LHCN-M2 (cell line): ENCODE data around the gene POLE. TPM values are rescaled to one million over a fixed set of nuclear protein-coding genes. Genes with fewer than 3 reads are reported as not detected.
"Not testable (repeated sequence)": the region's sequence is repeated elsewhere in the genome, so short reads cannot be mapped to it uniquely, and the experiment has no call there.

Experiments
- DNase-seq: peaks from one replicate; pipeline ENCODE4 v3.0.0-alpha.2; 2012; ENCODE audit warnings: low read depth
- total RNA-seq: library from RNA; depleted of rRNA; stranded (reverse); fragments of >200 nt; gene quantifications from 2 replicates; pipeline ENCODE4 v1.2.3, GENCODE V29; 2014

Gene POLE
- total RNA-seq, 1 experiment from 2014 or later, result 34.8 TPM

DNA sequence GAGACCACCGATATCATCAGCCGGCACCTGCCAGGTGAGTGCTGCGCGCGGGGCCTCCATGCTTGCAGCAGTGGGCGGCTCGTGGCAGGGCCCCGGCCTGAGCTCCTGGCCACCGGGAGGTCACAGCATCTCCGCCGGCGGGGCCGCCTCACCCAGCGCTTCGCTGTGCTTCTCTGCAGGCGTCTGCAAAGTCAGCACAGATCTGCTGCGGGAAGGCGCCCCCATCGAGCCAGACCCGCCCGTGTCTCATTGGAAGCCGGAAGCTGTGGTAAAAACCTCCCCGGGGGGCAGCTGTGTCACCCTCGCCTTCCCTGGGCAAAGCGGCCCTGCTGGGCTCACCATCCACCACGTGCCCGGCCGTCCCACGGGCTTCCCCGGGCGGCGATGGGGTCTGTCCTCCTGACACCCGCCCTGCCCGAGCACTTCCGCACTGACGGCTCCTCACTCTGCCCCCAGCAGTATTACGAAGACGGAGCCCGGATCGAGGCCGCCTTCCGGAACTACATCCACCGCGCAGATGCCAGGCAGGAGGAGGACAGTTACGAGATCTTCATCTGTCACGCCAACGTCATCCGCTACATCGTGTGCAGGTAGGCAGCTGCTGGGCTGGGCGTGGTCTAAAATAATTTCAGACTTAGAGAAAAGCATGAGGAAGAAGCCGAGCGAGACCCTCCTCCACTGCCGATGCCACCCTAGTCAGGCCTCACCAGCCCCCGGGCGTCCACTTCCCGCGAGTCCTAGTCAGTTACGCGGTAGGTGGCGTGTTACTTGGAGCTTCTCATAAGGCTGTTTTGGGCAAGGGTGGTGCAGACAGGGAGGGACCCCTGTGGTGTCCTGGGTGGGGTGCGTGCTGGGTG lies 30.6 kb upstream of the POLE start:
- DNase-seq, result no peak

DNA sequence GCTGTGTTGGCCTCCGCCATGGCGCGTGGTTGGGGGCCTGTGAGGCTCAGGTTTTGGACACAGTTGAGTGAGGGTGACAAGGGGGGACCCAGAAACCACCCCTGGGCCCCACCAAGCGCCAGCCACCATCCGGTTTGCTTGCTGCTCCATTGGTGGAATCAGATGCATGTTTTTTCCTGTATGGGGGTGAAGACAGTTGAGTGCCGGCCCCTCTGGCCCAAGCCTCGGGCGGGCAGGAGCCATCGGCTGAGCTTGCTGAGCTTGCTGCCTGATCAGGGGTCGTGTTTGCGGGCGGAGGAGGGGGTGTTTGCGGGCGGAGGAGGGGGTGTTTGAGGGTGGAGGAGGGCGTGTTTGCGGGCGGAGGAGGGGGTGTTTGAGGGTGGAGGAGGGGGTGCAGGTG lies 29.9 kb upstream of the POLE start:
- DNase-seq, result no peak

DNA sequence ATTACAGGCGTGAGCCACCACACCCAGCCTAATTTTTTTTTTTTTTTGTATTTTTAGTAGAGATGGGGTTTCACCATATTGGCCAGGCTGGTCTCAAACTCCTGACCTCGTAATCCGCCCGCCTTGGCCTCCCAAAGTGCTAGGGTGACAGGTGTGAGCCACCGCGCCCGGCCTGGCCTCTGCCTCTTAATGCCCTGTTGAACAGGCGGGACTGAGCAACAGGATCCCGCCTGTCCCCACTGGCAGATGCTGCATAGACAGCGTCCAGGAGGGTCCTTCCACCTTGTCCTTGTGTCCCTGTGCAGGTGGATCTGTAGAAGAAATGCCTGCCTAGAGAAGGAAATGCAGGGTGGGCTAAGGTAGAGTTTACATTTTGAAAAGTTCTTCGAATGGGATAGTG lies 29.2 kb upstream of the POLE start:
- DNase-seq, result no peak

DNA sequence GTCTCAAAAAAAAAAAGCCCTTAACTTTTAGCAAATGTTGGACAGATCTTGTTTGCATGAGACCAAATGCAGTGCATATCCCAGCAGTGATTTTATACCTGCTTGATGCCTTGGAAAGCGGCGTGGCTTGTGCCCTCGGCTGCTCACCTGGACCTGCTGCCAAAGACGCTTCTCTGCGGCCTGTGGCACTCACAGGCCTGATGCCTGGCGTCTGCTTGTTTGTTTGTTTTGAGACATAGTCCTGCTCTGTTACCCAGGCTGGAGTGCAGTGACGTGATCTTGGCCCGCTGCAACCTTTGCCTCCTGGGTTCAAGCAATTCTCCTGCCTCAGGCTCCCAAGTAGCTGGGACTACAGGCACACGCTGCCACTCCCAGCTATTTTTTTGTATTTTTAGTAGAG lies 28.7 kb upstream of the POLE start:
- DNase-seq, result no peak

DNA sequence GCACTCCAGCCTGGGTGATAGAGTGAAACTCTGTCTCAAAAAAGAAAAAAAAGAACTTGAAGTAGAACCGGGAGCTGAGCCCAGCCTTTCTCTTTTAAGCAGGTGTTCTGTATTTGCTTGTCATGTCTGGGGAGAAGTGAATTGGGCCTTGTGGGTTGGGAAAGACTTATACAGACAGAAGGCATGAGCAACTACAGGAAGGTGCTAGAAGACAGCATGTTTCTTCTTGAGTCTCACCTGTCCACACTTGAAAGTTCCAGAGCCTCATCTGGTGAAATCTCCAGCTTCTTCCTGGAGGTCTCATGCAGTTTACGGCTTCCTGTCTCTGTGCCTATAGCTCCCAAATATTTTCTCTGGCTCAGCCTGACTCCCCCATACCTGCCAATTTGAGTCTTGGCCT lies 26.0 kb upstream of the POLE start:
- DNase-seq, result no peak

DNA sequence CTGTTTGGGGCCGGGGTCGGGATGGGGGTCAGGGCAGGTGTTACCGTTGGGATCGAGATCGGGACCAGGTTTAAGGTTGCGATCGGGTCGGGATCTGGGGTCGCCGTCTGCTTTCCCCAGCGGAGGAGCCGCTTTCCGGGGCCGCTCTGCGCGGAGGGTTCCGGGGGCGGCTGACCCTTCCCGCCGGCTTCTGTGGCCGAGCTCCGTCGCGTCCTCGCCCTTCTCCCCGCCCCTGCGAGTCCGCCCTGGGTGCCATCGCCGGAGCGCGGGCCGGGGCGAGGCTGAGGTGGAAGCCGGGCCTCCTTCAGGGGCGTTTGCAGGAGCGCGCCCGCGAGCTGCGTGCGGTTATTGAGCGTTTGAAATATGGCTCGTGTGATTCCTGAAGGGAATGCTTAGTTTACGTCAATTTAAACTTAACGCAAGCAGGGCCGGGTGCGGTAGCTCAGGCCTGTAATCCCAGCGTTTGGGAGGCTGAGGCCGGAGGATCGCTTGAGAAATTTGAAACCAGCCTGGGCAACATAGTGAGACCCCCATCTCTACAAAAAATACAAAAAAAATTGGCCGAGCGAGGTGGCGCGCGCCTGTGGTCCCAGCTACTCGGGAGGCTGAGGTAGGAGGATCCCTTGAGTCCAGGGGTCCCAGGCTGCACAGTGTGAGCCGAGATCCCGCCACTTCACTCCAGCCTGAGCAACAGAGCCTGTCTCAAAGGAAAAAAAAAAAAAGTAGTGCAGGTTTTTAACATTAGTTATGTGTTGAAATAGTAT lies 24.1 kb upstream of the POLE start:
- no peak for DNase-seq

DNA sequence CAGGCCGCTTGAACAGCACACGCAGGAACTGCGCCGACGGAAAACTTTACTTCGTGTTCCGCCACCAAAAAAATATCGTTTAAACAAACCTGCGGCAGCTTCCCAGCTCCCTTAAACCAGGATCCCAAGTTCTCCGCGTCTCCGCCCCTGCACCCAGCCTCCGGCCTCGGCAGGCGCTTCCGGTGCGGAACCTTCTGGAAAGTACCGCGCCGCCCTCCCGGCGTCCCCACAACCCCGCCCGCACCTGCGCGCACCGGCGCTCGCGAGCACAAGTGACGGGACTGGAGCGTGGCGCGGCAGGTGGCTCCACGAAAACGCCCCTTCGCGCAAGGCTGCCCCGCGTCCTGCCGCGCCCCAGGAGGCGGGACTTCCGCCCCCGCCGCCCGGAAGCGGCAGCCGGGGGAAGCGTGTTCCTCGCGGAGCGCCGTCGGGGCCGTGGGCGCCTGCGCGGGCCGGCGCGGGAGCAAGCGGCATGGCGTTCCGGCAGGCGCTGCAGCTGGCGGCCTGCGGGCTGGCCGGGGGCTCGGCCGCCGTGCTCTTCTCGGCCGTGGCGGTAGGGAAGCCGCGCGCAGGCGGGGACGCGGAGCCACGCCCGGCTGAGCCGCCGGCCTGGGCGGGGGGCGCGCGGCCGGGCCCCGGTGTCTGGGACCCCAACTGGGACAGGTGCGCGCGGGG lies 23.4 kb upstream of the POLE start, which contains the start of gene PGAM5:
Gene PGAM5, plus strand, starts transcription at position 438 of the 675 bp plus-strand sequence. Its CDS starts 35 bp downstream, at position 473.
- peak; percentile 72 for DNase-seq

DNA sequence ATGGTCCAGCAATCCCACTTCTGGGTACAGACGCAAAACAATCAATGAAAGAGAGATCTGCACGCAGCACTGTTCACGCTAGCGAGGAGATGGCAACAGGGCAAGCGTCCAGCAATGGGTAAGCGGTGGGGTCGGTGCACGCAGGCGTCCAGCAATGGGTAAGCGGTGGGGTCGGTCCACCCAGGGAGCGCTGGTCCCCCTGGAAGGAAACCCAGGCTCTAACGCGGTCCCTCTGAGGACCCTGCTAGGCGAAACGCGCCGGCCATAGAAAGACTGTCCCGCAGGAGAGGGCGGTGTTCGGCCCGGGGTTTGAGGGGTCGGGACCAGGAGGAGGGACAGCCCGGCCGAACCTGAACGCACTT lies 22.9 kb upstream of the POLE start:
- no peak for DNase-seq

DNA sequence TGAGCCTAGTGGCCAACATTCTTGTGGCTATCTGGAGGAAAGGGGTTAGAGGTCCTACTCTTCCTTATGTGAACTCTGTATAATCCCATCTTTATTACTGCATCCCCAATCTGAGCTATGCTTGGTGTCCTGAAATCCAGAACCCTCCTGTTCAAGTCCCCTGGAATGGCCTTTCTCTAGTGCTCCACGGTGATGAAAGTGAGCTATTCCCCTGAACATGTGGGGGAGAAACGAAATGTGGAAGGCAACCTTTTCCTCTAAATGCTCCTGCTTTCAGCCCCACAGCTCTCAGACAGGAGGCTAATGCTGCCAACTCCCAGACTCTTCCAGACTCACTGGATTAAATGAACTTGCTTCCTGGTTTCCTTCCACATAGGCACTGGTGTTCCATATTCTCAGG lies 21.0 kb upstream of the POLE start:
- DNase-seq, result no peak

DNA sequence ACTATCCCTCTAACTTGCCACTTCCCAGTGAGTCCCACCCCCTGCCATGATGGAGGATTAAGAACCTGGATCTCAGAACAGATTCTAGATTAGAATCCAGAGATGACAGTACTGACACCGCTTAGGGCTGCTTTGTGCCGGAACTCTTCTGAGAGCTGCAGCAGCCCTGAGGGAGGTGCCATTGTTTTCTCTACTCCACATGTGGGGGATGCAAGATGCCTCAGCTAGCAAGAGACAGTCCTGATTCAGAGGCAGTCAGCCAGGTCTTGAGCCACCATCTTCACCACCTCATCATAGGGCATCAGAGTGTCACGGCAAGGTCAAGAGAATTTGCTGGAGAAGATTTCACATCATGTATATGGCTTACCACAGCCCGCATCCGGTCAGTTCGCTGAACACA lies 20.1 kb upstream of the POLE start:
- DNase-seq, result no peak

DNA sequence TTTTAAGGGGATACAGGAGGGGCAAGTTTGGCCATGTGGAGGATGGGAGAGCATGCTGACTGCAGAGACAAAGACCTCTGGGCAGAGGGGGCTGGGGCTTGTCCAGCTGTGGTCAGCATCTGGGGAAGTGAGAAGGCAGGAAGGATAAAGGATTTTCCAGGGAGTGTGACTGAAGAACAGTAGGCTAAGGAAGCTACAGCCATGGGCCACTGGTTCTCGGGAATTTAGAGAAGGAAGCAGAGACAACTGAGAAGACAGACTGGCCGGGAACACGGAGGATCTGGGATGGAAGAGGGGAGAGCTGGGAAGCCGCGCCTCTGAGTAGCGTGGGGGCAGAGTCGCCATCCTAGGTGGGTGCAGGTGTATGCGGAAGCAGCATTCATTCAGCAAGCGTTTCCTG lies 16.5 kb upstream of the POLE start:
- no peak for DNase-seq

DNA sequence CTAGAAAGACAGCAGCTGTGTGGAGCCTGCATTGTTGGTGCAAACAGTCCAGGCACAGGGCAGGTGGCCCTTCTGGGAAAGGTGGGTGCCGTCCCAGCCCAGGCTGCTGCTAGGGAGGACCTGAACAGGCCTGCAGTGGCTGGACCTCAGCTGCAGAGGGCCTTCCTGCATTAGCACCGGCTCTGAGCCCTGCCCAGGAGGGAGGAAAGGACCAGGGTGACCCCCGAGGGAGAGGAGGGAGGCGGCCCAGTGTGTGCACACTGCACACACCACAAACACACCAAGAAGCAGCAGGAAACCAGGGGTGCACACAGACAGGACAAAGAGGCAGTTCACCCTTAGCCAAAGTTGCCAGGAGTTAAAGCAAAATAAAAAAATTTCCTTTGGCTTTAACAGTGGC lies 15.5 kb upstream of the POLE start:
- no peak for DNase-seq

DNA sequence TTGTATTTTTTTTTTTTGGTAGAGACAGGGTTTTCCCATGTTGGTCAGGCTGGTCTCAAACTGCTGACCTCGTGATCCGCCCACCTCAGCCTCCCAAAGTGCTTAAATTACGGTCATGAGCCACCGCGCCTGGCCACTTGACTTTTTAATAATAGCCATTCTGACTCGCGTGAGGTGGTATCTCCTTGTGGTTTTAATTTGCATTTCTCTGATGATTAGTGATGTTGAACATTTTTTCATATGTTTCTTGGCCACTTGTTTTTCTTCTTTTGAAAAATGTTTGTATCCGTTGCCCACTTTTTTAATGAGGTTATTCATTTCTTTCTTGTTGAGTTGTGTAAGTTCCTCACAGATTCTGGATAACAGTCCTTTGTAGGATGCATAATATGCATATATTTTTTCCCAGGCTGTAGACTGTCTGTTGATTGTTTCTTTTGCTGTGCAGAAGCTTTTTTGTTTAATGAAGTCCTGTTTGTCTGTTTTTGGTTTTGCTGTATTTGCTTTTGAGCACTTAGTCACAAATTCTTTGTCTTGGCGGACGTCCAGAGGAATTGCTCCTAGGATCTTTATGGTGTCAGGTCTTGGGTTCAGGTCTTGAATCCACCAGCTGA lies 13.2 kb upstream of the POLE start:
- DNase-seq, result peak; percentile 64

DNA sequence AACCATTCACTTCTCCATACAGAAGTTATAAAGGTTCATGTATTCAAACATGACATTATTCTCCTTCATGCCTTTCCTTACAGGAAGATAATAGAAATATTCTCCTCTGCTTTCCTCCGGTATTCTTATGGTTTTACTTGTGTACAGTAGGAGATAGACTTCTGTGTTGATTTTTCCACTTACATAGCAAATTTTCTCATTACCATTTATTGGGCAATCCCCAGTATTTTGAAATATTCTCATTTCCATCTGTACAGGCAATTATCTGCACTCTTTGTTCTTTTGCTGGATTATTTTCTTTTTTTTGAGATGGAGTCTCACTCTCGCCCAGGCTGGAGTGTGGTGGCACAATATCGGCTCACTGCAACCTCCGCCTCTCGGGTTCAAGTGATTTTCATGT lies 11.2 kb upstream of the POLE start:
- DNase-seq, result no peak

DNA sequence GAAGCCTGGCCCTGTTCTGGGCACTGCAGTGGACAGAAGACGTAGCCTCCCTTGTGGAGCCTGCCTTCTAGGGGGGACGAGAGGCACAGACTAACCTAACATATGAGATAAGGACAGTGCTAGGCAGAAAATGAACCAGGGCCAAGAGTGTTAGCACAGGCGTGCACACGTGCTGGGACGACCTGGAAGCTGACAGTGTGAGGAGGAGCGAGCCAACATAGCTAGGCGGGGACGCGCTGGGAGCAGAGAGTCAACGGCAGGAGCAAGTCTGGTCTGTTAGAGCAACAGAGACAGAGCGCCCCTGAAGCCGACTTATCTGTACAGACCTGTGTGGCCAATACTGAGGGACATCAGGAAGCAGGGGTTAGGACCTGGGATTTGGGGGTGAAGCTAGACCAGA lies 8.3 kb upstream of the POLE start:
- no peak for DNase-seq

DNA sequence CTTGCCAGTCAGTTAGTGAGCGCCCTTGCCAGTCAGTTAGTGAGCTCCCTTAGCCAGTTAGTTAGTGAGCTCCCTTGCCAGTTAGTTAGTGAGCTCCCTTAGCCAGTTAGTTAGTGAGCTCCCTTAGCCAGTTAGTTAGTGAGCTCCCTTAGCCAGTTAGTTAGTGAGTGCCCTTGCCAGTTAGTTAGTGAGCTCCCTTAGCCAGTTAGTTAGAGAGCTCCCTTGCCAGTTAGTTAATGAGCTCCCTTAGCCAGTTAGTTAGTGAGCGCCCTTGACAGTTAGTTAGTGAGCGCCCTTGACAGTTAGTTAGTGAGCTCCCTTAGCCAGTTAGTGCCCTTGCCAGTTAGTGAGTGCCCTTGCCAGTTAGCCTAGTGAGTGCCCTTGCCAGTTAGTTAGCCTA lies 7.7 kb upstream of the POLE start:
- DNase-seq, result not testable (repeated sequence)

DNA sequence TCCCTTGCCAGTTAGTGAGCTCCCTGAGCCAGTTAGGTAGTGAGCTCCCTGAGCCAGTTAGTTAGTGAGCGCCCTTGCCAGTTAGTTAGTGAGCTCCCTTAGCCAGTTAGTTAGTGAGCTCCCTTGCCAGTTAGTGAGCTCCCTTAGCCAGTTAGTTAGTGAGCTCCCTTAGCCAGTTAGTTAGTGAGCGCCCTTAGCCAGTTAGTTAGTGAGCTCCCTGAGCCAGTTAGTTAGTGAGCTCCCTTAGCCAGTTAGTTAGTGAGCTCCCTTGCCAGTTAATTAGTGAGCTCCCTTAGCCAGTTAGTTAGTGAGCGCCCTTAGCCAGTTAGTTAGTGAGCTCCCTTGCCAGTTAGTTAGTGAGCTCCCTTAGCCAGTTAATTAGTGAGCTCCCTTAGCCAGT lies 4.9 kb upstream of the POLE start:
- DNase-seq, result not testable (repeated sequence)

DNA sequence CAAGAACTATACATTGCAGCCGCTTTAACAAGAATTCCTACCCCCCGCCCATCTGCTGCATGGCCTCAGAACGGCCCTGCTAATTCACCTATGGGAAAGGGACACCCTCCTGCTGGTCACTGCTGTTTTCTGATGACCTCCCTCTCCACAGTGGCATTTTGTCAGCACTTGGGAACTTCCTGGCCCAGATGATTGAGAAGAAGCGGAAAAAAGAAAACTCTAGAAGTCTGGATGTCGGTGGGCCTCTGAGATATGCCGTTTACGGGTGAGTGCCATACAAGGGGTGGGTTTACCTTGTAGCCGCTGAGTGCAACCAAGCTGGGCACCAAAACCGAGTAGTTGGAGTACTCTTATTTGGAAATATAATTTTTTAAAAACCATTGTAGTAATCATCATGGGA lies 3.0 kb upstream of the POLE start:
- DNase-seq, result no peak

DNA sequence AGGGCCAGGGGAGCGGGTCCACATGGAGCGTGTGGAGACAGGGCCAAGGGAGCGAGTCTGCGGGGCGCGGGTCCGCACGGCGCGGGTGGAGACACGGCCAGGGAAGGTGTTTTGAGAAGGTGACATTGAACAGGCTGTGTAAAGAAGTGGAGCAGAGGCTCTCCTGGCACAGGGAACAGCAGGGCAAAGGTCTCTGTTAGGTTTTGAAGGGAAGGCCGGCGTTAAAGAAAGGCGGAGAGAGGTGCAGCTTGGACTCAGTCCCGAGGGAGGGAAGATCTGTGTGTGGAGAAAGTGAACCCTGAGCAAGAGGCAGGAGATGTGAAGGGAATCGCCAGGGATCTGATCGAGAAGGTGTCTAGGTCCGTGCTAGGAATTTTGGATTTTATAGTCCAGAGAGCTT lies 2.1 kb upstream of the POLE start:
- no peak for DNase-seq

DNA sequence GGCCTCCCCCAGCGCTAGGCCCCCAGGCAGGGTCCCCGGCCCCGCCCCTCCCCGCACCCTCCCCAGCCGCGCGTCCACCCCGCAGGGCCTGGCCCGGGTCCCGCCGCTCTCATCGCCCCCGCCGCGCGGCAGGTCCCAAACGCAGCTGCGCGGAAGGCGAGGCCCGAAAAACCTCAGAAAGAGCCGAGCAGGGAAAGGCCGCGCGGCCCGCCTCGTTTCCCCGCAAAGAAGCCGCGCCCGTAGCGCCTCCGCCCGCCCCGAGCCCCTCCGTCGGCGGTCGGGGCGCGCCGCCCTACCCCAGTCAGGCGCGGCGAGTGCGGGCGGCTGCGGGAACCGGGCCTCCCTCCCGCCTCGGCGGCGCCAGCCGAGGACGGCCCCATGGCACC lies 324 bp downstream of the POLE start:
- peak; percentile 6 for DNase-seq

DNA sequence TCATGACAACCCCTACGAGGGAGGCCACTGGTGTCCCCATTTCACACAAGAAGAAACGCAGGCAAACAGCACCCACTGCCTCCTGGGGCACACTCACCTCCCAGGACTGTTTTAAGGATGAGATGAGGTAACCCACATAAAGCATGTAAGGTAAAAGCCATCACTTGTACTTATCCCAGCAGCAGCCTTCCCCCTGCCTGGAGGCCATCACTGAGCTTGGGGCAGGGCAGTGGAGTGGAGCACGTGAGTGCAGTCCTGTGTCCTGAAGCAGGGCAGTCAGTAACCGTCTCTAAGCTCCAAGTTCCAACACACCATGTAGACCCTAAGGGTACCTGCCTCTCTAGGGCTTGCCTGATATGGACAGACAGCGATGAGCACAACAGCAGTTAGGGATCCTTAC lies 1.7 kb downstream of the POLE start:
- no peak for DNase-seq

DNA sequence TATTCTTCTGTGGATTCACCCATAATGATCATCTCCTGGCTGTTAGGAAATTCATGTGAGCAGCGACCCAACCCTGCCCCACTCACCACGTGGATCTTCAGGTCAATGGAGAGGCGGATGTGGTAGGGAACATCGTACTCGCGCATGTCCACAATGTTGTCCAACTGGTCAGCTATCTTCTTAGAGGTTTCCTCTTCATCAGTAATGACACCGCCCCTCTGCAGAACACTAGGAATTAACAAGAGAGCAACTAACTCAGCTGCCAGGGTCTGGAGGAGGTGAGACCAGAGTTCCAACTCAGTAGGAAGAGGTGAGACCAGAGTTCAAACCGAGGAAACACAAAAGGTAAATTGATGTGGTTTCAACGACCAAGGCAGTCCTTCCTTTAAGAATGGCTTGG lies 9.7 kb downstream of the POLE start:
- DNase-seq, result no peak
